ENCODE measurements around the gene ATXN1. TPM values are rescaled to one million over a fixed set of nuclear protein-coding genes. Genes with fewer than 3 reads are reported as not detected.
"Not testable (repeated sequence)": the region's sequence is repeated elsewhere in the genome, so short reads cannot be mapped to it uniquely, and the experiment has no call there.

The ATXN1 gene
- polyA plus RNA-seq, 1 donor from 2014 or later, result 28.2 TPM

DNA sequence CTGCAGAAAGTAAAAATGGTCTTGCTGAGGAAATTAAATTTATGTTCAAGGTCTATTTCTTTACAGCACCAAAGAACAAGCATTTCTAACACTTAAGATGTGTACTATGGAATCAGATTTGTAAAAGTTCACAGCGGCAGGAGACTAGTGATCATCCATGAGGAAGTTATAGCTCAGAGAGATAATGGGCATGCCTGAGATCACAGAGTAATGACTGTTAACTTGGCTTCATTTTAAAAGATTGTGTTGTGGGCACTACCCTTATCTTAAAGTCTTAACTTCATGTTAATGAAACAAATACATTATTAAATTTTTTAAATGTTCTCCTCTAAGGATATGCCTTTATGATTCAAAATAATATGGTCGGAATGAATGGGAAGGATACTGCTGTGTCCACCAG is 354.3 kb downstream of the ATXN1 start:
- no peak overlapping the region for H3K9ac ChIP-seq (ENCODE audit: low read length)

GRCh38 chr6:16406538-16406937 is 354.7 kb downstream of the ATXN1 start:
- H3K79me2 ChIP-seq (replicated peaks; ENCODE audit: insufficient read depth, low read length); H3K9ac ChIP-seq (ENCODE audit: low read length); H3F3A ChIP-seq (ENCODE audit: insufficient read depth, low read length, poor library complexity, severe bottlenecking); H3K4me3 ChIP-seq (ENCODE audit: low read length); H3K27me3 ChIP-seq (ENCODE audit: insufficient read depth, low read depth, low read length); H3K36me3 ChIP-seq (ENCODE audit: insufficient read depth, low read length); H3K4me2 ChIP-seq (ENCODE audit: low read length); H3K9me2 ChIP-seq (ENCODE audit: insufficient read depth, low read length); H4K20me1 ChIP-seq (ENCODE audit: insufficient read depth); H3K27ac ChIP-seq (ENCODE audit: low read length); H3K9me3 ChIP-seq (ENCODE audit: low read length); H2AFZ ChIP-seq (ENCODE audit: low read depth, low read length): not testable (repeated sequence)

More for the DNA sequence above, 354.3 kb downstream of the ATXN1 start:
- no peak overlapping the region for H3K4me3 ChIP-seq (ENCODE audit: low read length)
- TF ChIP-seq SMC3 (conservative IDR thresholded peaks at IDR 0.05; ENCODE audit: poor library complexity), result no peak
- H3K9me3 ChIP-seq (ENCODE audit: low read length), result no peaks in the 10 kb centered on the region
- no peaks in the 10 kb centered on the region for H3K27me3 ChIP-seq (ENCODE audit: insufficient read depth, low read depth, low read length)
- no peaks in the 10 kb centered on the region for H4K20me1 ChIP-seq (ENCODE audit: insufficient read depth)
- no peaks in the 10 kb centered on the region for H3K79me2 ChIP-seq (replicated peaks; ENCODE audit: insufficient read depth, low read length)
- H3K36me3 ChIP-seq (ENCODE audit: insufficient read depth, low read length), result no peaks in the 10 kb centered on the region
- H2AFZ ChIP-seq (ENCODE audit: low read depth, low read length), result no peak overlapping the region
- H3F3A ChIP-seq (ENCODE audit: insufficient read depth, low read length, poor library complexity, severe bottlenecking), result no peaks in the 10 kb centered on the region
- no peak overlapping the region for H3K4me2 ChIP-seq (ENCODE audit: low read length)
- no peak overlapping the region for H3K27ac ChIP-seq (ENCODE audit: low read length)
- H3K9me2 ChIP-seq (ENCODE audit: insufficient read depth, low read length), result no peaks in the 10 kb centered on the region

GRCh38 chr6:16405375-16405774 is 355.9 kb downstream of the ATXN1 start:
- Histone ChIP-seq H3K27me3 (ENCODE audit: insufficient read depth, low read depth, low read length) (no peaks in the 10 kb centered on the region), H2AFZ (ENCODE audit: low read depth, low read length) (no peak overlapping the region), H3K9ac (ENCODE audit: low read length) (no peak overlapping the region), H3K9me2 (ENCODE audit: insufficient read depth, low read length) (no peaks in the 10 kb centered on the region), H3K79me2 (replicated peaks; ENCODE audit: insufficient read depth, low read length) (no peaks in the 10 kb centered on the region), H3K4me2 (ENCODE audit: low read length) (no peak overlapping the region), H3K27ac (ENCODE audit: low read length) (no peak overlapping the region), H3K36me3 (ENCODE audit: insufficient read depth, low read length) (no peaks in the 10 kb centered on the region), H3K4me3 (ENCODE audit: low read length) (no peak overlapping the region), H4K20me1 (ENCODE audit: insufficient read depth) (no peaks in the 10 kb centered on the region), H3K9me3 (ENCODE audit: low read length) (no peaks in the 10 kb centered on the region), H3F3A (ENCODE audit: insufficient read depth, low read length, poor library complexity, severe bottlenecking) (no peaks in the 10 kb centered on the region)
- TF ChIP-seq SMC3 (conservative IDR thresholded peaks at IDR 0.05; ENCODE audit: poor library complexity) (no peak), TAF1 (IDR thresholded peaks at IDR 0.05; ENCODE audit: low read depth) (no peak), RAD21 (conservative IDR thresholded peaks at IDR 0.05) (no peak), POLR2AphosphoS5 (IDR thresholded peaks at IDR 0.05) (no peak), EZH2 (IDR thresholded peaks at IDR 0.05; ENCODE audit: borderline replicate concordance, insufficient read depth, low read length, poor library complexity, severe bottlenecking) (no peak), MXI1 (conservative IDR thresholded peaks at IDR 0.05; ENCODE audit: poor library complexity, severe bottlenecking) (no peak), CTCF (IDR thresholded peaks at IDR 0.05; ENCODE audit: poor library complexity, severe bottlenecking) (no peak), EP300 (conservative IDR thresholded peaks at IDR 0.05; ENCODE audit: poor library complexity, severe bottlenecking) (no peak)
- TF ChIP-seq, protein P1, sequence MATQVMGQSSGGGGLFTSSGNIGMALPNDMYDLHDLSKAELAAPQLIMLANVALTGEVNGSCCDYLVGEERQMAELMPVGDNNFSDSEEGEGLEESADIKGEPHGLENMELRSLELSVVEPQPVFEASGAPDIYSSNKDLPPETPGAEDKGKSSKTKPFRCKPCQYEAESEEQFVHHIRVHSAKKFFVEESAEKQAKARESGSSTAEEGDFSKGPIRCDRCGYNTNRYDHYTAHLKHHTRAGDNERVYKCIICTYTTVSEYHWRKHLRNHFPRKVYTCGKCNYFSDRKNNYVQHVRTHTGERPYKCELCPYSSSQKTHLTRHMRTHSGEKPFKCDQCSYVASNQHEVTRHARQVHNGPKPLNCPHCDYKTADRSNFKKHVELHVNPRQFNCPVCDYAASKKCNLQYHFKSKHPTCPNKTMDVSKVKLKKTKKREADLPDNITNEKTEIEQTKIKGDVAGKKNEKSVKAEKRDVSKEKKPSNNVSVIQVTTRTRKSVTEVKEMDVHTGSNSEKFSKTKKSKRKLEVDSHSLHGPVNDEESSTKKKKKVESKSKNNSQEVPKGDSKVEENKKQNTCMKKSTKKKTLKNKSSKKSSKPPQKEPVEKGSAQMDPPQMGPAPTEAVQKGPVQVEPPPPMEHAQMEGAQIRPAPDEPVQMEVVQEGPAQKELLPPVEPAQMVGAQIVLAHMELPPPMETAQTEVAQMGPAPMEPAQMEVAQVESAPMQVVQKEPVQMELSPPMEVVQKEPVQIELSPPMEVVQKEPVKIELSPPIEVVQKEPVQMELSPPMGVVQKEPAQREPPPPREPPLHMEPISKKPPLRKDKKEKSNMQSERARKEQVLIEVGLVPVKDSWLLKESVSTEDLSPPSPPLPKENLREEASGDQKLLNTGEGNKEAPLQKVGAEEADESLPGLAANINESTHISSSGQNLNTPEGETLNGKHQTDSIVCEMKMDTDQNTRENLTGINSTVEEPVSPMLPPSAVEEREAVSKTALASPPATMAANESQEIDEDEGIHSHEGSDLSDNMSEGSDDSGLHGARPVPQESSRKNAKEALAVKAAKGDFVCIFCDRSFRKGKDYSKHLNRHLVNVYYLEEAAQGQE (IDR thresholded peaks at IDR 0.05; ENCODE audit: borderline replicate concordance), result no peak

All from neural cell (in vitro differentiated cells).